ENCODE data around the gene ZNF621. TPM values are rescaled to one million over a fixed set of nuclear protein-coding genes. Genes with fewer than 3 reads are reported as not detected.

Gene ZNF621
- total RNA-seq, 1 donor from 2014 or later = 23.3 TPM

DNA sequence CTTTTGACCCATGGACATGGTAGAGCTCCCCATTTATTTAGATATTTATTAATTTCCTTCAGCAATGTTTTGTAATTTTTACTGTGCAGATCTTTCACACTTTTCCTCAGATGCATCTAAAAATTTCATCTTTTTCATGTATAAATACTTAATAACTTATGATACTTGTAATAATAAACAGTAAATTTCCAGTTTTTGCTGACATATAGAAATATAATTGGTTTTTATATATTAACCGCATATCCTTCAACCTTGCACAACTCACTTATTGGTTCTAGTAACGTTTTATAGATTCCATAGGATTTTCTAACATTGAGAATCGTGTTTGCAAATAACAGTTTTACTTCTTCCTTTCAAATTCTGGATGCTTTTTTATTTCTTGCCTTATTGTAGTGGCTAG lies 3.5 kb upstream of the ZNF621 start:
- Mint-ChIP-seq H3K4me1 (ENCODE audit: unreplicated experiment) (peaks cover 15% of the 10 kb centered on the region), H3K9me3 (no peaks in the 10 kb centered on the region), H3K27ac (no peak overlapping the region), H3K36me3 (peaks cover under 1% of the 10 kb centered on the region), H3K4me3 (no peak overlapping the region), H3K27me3 (no peaks in the 10 kb centered on the region)
- TF ChIP-seq, protein P1, sequence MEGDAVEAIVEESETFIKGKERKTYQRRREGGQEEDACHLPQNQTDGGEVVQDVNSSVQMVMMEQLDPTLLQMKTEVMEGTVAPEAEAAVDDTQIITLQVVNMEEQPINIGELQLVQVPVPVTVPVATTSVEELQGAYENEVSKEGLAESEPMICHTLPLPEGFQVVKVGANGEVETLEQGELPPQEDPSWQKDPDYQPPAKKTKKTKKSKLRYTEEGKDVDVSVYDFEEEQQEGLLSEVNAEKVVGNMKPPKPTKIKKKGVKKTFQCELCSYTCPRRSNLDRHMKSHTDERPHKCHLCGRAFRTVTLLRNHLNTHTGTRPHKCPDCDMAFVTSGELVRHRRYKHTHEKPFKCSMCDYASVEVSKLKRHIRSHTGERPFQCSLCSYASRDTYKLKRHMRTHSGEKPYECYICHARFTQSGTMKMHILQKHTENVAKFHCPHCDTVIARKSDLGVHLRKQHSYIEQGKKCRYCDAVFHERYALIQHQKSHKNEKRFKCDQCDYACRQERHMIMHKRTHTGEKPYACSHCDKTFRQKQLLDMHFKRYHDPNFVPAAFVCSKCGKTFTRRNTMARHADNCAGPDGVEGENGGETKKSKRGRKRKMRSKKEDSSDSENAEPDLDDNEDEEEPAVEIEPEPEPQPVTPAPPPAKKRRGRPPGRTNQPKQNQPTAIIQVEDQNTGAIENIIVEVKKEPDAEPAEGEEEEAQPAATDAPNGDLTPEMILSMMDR (conservative IDR thresholded peaks at IDR 0.05) = no peak
- DNase-seq (ENCODE audit: extremely low spot score, unreplicated experiment) = no peak

- DNase-seq (ENCODE audit: extremely low spot score, unreplicated experiment) = no peak
- Mint-ChIP-seq H3K4me1 (ENCODE audit: unreplicated experiment) (peaks cover 20% of the 10 kb centered on the region), H3K27ac (peak overlapping the region; percentile 96)
Observed at GRCh38 chr3:40523781-40524180, 979 bp upstream of the ZNF621 start.

DNA sequence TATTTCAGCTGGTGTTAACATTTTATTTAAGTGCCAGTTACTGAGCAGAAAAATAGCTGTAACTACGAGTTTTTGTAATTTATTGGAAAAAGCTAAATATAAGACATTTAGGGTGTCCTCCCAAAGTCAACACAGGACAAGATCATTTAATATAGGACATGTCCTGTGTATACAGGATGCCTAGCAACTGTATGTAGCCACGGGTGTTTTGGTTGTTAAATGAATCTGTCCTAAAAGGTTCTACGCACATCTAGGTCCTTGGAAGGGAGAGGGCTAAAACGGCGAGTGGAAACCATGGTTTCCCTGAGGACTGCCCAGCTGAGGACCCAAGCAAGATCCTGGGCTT lies 565 bp upstream of the ZNF621 start:
- peak overlapping the region; percentile 96 for H3K27ac Mint-ChIP-seq
- H3K27me3 Mint-ChIP-seq = no peaks in the 10 kb centered on the region
- peak overlapping the region; percentile 99 for H3K4me3 Mint-ChIP-seq
- peaks cover 20% of the 10 kb centered on the region for H3K4me1 Mint-ChIP-seq (ENCODE audit: unreplicated experiment)
- H3K9me3 Mint-ChIP-seq = no peaks in the 10 kb centered on the region
- DNase-seq (ENCODE audit: extremely low spot score, unreplicated experiment) = no peak
- TF ChIP-seq, protein P1 (conservative IDR thresholded peaks at IDR 0.05) = no peak
- peaks cover 18% of the 10 kb centered on the region for H3K36me3 Mint-ChIP-seq

More at GRCh38 chr3:40523781-40524180, 979 bp upstream of the ZNF621 start:
- peaks cover 18% of the 10 kb centered on the region for H3K36me3 Mint-ChIP-seq
- H3K27me3 Mint-ChIP-seq = no peaks in the 10 kb centered on the region
- H3K9me3 Mint-ChIP-seq = no peaks in the 10 kb centered on the region
- peak overlapping the region; percentile 99 for H3K4me3 Mint-ChIP-seq
- TF ChIP-seq, protein P1 (conservative IDR thresholded peaks at IDR 0.05) = no peak

DNA sequence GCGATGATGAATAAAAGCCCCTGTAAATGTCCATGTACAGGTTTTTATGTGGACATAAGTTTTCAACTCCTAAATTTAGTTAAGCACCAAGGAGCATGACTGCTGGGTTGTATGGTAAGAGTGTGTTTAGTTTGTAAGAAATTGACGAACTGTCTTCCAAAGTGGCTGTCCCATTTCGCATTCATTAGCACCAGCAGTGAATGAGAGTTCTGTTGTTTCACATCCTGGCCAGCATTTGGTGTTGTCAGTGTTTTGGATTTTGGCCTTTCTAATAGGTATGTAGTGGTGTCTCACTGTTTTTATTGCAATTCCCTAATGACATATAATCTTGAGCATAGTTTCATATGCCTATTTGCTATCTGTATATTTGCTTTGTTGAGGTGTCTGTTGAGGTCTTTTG lies 3.7 kb downstream of the ZNF621 start:
- TF ChIP-seq, protein P1 (conservative IDR thresholded peaks at IDR 0.05) = no peak
- H3K4me3 Mint-ChIP-seq = peak overlapping the region; percentile 9

DNA sequence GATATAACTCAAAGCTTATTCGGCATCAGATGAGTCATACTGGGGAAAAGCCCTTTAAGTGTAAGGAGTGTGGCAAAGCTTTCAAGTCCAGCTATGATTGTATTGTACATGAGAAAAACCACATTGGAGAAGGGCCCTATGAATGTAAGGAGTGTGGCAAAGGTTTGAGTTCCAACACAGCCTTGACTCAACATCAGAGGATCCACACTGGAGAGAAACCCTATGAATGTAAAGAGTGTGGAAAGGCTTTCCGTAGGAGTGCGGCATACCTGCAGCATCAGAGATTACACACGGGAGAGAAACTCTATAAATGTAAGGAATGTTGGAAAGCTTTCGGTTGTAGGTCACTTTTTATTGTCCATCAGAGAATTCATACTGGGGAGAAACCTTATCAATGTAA lies 7.5 kb downstream of the ZNF621 start:
- H3K4me1 Mint-ChIP-seq (ENCODE audit: unreplicated experiment) = no peaks in the 10 kb centered on the region
- peaks cover 81% of the 10 kb centered on the region for H3K36me3 Mint-ChIP-seq
- no peak overlapping the region for H3K27ac Mint-ChIP-seq
- DNase-seq (ENCODE audit: extremely low spot score, unreplicated experiment) = no peak
- no peak overlapping the region for H3K4me3 Mint-ChIP-seq
- H3K27me3 Mint-ChIP-seq = no peaks in the 10 kb centered on the region
- TF ChIP-seq, protein P1 (conservative IDR thresholded peaks at IDR 0.05) = no peak
- H3K9me3 Mint-ChIP-seq = peaks cover 8% of the 10 kb centered on the region

More for the DNA sequence above, 3.7 kb downstream of the ZNF621 start:
- no peaks in the 10 kb centered on the region for H3K27me3 Mint-ChIP-seq
- H3K4me1 Mint-ChIP-seq (ENCODE audit: unreplicated experiment) = peaks cover 20% of the 10 kb centered on the region
- H3K36me3 Mint-ChIP-seq = peaks cover 57% of the 10 kb centered on the region
- peaks cover 8% of the 10 kb centered on the region for H3K9me3 Mint-ChIP-seq
- H3K27ac Mint-ChIP-seq = no peak overlapping the region
- DNase-seq (ENCODE audit: extremely low spot score, unreplicated experiment) = no peak

DNA sequence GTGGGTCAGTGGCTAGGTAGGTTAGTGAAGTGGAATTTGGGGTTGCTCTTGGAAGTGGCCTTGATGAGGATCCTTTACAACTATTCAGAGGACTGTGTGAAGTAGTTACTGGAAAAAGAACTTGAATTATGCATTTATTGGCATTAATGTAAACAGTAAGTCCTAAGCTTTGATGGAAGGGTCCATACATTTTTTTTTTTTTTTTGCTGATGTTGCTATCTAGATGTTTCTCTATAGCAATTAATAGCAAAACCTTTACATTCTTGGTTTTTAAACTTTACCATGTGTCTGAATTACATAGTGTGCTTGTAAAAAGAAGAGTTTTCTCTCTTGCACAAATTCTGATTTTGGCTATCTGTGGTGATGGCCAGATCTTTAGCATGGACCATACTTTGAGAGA lies 9.5 kb downstream of the ZNF621 start:
- Mint-ChIP-seq H3K36me3 (peaks cover 83% of the 10 kb centered on the region), H3K27ac (no peak overlapping the region), H3K9me3 (peaks cover 15% of the 10 kb centered on the region), H3K4me3 (no peak overlapping the region), H3K27me3 (no peaks in the 10 kb centered on the region), H3K4me1 (ENCODE audit: unreplicated experiment) (no peaks in the 10 kb centered on the region)
- DNase-seq (ENCODE audit: extremely low spot score, unreplicated experiment) = no peak
- TF ChIP-seq, protein P1 (conservative IDR thresholded peaks at IDR 0.05) = no peak

All from type B pancreatic cell (in vitro differentiated cells).